Stimulated activated CD4-positive, alpha-beta T cell treated with anti-CD3 and anti-CD28 coated beads, Interleukin-4, amount 100 ng/mL, for 24 hours (primary cell): Measurements from ENCODE around the gene NDE1.
"Not testable (repeated sequence)": the region's sequence is repeated elsewhere in the genome, so short reads cannot be mapped to it uniquely, and the experiment has no call there.

Experiments
- DNase-seq: peaks from one replicate; pipeline ENCODE4 v3.0.0-alpha.2; 2020

NDE1 gene

DNA sequence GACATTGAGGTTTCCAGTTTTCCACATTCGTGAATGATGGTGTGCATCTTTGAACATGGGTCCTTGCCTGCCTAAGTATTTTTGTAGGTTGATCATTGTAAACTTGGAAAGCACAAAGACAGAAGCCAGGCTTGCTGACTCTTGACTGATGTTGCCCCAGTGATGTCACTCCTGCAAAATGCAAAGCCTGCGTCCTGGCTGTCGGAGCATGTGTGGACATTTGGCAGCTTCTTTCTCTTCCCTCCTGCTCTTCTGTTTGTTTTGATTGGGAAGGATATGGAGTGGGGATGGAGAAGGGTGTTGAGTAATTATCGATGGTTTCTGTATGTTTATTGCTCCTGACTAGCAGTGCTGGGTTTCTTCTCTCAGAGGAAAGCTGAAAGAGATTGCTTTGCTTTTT lies 3.2 kb downstream of the NDE1 start:
- no peak for DNase-seq

- DNase-seq = no peak
Observed at GRCh38 chr16:15654591-15654990, 4.5 kb downstream of the NDE1 start.

GRCh38 chr16:15655561-15655960 lies 5.5 kb downstream of the NDE1 start:
- DNase-seq = not testable (repeated sequence)

DNA sequence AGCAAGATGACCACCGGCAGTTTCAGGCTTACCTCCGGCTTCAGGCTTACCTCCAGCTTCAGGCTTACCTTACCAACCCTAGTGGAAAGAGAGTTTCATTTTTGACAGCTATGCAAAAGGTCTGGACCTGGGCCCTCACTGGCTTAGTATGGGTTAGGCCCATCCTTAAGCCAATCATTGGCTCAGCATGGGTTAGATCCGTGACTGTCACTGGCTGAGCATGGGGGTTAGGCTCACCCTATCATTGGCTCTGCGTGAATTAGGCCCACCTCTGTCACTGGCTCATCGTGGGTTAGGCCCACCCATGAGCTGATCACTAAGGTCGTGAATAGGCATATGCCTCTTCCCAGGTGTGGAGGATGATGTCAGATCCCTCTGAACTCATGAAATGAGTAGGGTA lies 8.1 kb downstream of the NDE1 start:
- no peak for DNase-seq

- DNase-seq = no peak
Observed at GRCh38 chr16:15658556-15658955, 8.5 kb downstream of the NDE1 start.

DNA sequence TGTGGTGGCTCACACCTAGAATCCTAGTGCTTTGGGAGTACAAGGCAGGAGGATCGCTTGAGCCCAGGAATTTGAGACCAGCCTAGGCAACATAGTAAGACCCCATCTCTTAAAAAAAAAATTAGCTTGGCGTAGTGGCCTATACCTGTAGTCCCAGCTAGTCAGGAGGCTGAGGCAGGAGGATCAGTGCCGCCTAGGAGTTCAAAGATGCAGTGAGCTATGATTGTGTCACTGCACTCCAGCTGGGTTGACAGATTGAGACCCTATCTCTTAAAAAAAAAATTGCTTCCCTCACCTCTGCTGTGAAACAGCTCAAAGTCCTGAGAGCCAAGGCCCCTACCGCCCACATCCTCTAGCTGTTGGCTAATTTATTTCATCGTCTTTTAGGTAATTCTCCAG lies 10.2 kb downstream of the NDE1 start:
- DNase-seq = no peak

DNA sequence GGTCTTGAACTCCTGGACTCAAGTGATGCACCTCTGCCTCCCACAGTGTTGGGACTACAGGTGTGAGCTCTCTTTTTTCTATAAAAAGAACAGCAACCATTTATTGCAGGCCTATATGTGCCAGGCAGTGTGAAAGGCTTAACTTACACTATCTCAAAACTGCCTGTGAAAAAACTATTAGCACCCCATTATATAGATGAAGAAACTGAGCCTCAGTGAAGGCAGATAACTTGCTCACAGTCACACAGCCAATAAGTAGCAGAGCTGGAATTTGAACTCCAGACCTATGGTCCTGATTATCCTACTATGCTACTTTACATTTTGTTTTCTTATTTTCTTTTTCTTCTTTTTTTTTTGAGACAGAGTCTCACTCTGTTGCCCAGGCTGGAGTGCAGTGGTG lies 15.1 kb downstream of the NDE1 start:
- DNase-seq = no peak

DNA sequence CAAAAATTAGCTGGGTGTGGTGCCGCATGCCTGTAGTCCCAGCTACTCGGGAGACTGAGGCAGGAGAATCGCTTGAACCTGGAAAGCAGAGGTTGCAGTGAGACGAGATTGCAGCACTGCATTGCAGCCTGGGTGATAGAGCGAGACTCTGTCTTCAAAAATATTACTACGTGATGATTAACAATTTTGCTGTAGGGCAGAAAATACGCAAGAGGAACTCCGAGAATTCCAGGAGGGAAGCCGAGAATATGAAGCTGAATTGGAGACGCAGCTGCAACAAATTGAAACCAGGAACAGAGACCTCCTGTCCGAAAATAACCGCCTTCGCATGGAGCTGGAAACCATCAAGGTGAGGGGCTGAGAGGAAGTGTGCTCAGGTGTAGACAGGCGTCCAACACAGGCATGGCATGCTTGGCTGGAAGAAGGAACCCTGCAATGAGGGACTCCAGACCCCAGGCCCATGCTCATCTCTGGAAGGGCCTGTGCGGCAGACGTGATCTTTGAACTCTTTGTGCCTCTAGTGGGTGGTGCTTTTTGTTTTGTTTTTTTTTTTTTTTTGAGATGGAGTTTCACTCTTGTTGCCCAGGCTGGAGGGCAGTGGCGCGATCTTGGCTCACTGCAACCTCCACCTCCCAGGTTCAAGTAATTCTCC lies 17.2 kb downstream of the NDE1 start:
- DNase-seq = no peak

DNA sequence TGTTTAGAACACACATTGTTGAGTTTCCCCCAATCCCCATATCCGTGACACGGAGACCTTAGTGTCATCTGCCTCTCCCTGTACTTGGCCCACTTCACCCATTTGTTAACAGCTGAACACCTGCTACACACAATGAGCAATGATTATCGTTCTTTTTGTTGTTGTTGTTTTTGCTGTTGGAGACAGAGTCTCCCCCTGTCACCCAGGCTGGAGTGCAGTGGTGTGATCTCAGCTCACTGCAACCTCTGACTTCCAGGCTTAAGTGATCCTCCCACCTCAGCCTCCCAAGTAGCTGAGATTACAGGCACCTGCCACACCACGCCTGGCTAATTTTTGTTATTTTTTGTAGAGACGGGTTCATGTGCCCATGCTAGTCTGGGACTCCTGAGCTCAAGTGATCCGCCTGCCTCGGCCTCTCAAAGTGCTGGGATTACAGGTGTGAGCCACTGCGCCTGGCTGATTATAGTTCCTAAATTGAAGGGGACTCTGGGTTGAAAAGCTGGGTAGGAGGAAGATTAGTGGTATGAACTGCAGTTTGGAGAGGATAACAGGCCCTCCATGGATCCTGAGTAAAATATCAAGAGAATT lies 21.6 kb downstream of the NDE1 start:
- DNase-seq = no peak

DNA sequence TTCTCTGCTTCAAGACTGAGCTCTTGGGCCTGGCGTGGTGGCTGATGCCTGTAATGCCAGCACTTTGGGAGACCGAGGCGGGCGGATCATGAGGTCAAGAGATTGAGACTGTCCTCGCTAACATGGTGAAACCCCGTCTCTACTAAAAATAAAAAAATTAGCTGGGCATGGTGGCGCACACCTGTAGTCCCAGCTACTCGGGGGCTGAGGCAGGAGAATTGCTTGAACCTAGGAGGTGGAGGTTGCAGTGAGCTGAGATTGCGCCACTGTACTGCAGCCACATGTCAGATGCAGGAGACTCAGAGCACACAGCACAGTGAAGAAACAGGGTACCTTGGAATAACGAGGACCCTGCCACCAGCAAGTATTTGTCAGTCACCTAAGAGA lies 22.1 kb downstream of the NDE1 start:
- DNase-seq = not testable (repeated sequence)

GRCh38 chr16:15672514-15673167 lies 22.6 kb downstream of the NDE1 start:
- DNase-seq = peak; percentile 56

GRCh38 chr16:15674571-15674970 lies 24.5 kb downstream of the NDE1 start:
- DNase-seq = no peak

- DNase-seq = no peak
Observed at GRCh38 chr16:15676506-15676905, 26.5 kb downstream of the NDE1 start.

DNA sequence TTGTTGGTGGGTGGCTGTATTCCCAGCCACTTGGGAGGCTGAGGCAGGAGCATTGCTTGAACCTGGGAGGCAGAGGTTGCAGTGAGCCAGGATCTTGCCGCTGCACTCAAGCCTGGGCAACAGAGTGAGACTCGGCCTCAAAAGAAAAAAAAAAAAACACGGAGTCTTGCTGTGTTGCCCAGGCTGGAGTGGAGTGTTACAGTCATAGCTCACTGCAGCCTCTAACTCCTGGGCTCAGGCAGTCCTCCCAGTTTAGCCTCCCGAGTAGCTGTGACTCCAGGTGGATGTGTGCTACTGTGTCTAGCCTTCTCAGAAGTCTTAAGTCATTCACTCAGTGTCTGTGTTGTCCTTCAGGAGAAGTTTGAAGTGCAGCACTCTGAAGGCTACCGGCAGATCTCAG lies 27.4 kb downstream of the NDE1 start:
- DNase-seq = no peak

GRCh38 chr16:15682105-15682570 lies 32.1 kb downstream of the NDE1 start:
- DNase-seq = peak; percentile 57

GRCh38 chr16:15686287-15686686 lies 36.2 kb downstream of the NDE1 start:
- no peak for DNase-seq

GRCh38 chr16:15689290-15689689 lies 39.2 kb downstream of the NDE1 start:
- DNase-seq = no peak

DNA sequence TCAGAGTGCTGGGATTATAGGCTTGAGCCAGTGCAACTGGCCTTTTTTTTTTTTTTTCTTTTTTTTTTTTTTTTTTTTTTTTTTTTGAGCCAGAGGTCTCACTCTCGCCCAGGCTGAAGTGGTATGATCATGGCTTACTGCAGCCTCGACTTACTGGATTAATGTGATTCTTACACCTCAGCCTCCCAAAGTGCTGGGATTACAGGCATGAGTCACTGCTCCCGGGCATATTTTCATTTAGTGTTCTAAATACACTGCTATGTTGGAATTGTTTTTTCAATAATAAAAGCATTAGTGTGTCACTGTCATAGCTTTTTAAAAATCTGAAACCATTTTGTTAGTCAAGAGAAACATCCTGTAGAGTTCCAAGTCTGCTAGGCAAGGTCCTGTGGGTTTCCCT lies 40.3 kb downstream of the NDE1 start:
- DNase-seq = no peak

DNA sequence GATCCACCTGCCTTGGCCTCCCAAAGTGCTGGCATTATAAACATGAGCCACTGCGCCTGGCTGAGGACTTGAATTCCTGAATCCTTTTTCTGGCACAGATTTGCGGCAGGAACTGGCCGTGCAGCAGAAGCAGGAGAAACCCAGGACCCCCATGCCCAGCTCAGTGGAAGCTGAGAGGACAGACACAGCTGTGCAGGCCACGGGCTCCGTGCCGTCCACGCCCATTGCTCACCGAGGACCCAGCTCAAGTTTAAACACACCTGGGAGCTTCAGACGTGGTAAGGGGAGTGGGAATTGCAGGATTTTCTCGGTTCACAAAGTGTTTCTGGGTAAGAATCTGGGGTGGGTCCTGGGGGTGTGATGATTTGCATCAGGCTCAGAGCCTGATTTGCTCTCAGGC lies 41.0 kb downstream of the NDE1 start:
- no peak for DNase-seq

GRCh38 chr16:15692508-15692907 lies 42.5 kb downstream of the NDE1 start:
- not testable (repeated sequence) for DNase-seq

GRCh38 chr16:15694499-15694898 lies 44.5 kb downstream of the NDE1 start:
- no peak for DNase-seq

- no peak for DNase-seq
Observed at GRCh38 chr16:15699819-15700218, 49.8 kb downstream of the NDE1 start.

- no peak for DNase-seq
Observed at GRCh38 chr16:15701367-15701766, 51.3 kb downstream of the NDE1 start.
